H9 (cell line): ENCODE measurements around the gene PSMD5. TPM values are rescaled to one million over a fixed set of nuclear protein-coding genes. Genes with fewer than 3 reads are reported as not detected.

Experiments used
- DNase-seq: peaks from one replicate; pipeline ENCODE4 v3.0.0-alpha.2; 2017
- H2AFZ ChIP-seq: one replicate; pipeline ENCODE4 v1.6.1; 2013; ENCODE audit warnings: mild to moderate bottlenecking, low read length, control low read depth, moderate library complexity
- H2AK5ac ChIP-seq: 2 replicates; pipeline ENCODE4 v1.6.1; 2013; ENCODE audit warnings: low read length, control low read depth, mixed read lengths; ENCODE audit not compliant: insufficient read length
- H2BK120ac ChIP-seq: one replicate; pipeline ENCODE4 v1.6.1; 2013; ENCODE audit warnings: low read depth, mild to moderate bottlenecking, low read length, control low read depth, inconsistent platforms; ENCODE audit not compliant: poor library complexity, severe bottlenecking
- H2BK12ac ChIP-seq: 2 replicates; pipeline ENCODE4 v1.6.1; 2013; ENCODE audit warnings: low read length, control low read depth, mixed read lengths, low read depth; ENCODE audit not compliant: insufficient read length
- H2BK15ac ChIP-seq: 2 replicates; pipeline ENCODE4 v1.6.1; 2013; ENCODE audit warnings: low read depth, low read length, control low read depth
- H2BK20ac ChIP-seq: one replicate; pipeline ENCODE4 v1.6.1; 2013; ENCODE audit warnings: low read depth, mild to moderate bottlenecking, low read length, control low read depth, inconsistent platforms; ENCODE audit not compliant: poor library complexity, severe bottlenecking
- H2BK5ac ChIP-seq: 2 replicates; pipeline ENCODE4 v1.6.1; 2013; ENCODE audit warnings: low read length, control low read depth, mixed read lengths; ENCODE audit not compliant: insufficient read length
- H3K14ac ChIP-seq: 2 replicates; pipeline ENCODE4 v1.6.1; 2013; ENCODE audit warnings: low read length, control low read depth; ENCODE audit not compliant: insufficient read depth
- H3K18ac ChIP-seq: 2 replicates; pipeline ENCODE4 v1.6.1; 2013; ENCODE audit warnings: low read depth, mild to moderate bottlenecking, mixed read lengths, low read length, control low read depth; ENCODE audit not compliant: insufficient read length
- H3K23ac ChIP-seq: 2 replicates; pipeline ENCODE4 v1.6.1; 2013; ENCODE audit warnings: low read length, control low read depth, mixed read lengths, low read depth; ENCODE audit not compliant: insufficient read length
- H3K23me2 ChIP-seq: 2 replicates; pipeline ENCODE4 v1.6.1; 2013; ENCODE audit warnings: low read depth, mild to moderate bottlenecking, mixed read lengths, low read length, control low read depth; ENCODE audit not compliant: insufficient read length, poor library complexity, severe bottlenecking
- H3K27ac ChIP-seq: 2 replicates; pipeline ENCODE4 v1.5.1; 2013; ENCODE audit warnings: low read length, control low read depth, mixed read lengths, low read depth; ENCODE audit not compliant: insufficient read length
- H3K27me3 ChIP-seq: 2 replicates; pipeline ENCODE4 v1.6.1; 2013; ENCODE audit warnings: low read length, control low read depth, inconsistent platforms; ENCODE audit not compliant: insufficient read depth
- H3K4ac ChIP-seq: 2 replicates; pipeline ENCODE4 v1.6.1; 2013; ENCODE audit warnings: low read depth, mild to moderate bottlenecking, control low read depth, inconsistent platforms, low read length, moderate library complexity
- H3K4me1 ChIP-seq: 2 replicates; pipeline ENCODE4 v1.6.1; 2013; ENCODE audit warnings: low read length, control low read depth, inconsistent platforms; ENCODE audit not compliant: insufficient read depth
- H3K4me2 ChIP-seq: 2 replicates; pipeline ENCODE4 v1.6.1; 2013; ENCODE audit warnings: low read length, control low read depth, mixed read lengths; ENCODE audit not compliant: insufficient read length, insufficient read depth
- H3K56ac ChIP-seq: 2 replicates; pipeline ENCODE4 v1.6.1; 2013; ENCODE audit warnings: low read depth, mild to moderate bottlenecking, mixed read lengths, low read length, control low read depth; ENCODE audit not compliant: insufficient read length
- H3K79me1 ChIP-seq: 2 replicates; pipeline ENCODE4 v1.6.1; 2013; ENCODE audit warnings: low read depth, mild to moderate bottlenecking, moderate library complexity, low read length, control low read depth, inconsistent platforms; ENCODE audit not compliant: insufficient read depth, poor library complexity, severe bottlenecking
- H3K79me2 ChIP-seq: 2 replicates; pipeline ENCODE4 v1.6.1; 2013; ENCODE audit warnings: low read length, control low read depth, inconsistent platforms; ENCODE audit not compliant: insufficient read depth
- H3K9ac ChIP-seq: 2 replicates; pipeline ENCODE4 v1.6.1; 2013; ENCODE audit warnings: low read length, control low read depth, mixed read lengths; ENCODE audit not compliant: insufficient read length; ENCODE audit errors: extremely low read depth
- H3K9me3 ChIP-seq: one replicate; pipeline ENCODE4 v1.6.1; 2013; ENCODE audit warnings: low read depth, low read length, inconsistent platforms; ENCODE audit not compliant: control insufficient read depth
- H3T11ph ChIP-seq: one replicate; pipeline ENCODE4 v1.6.1; 2013; ENCODE audit warnings: mild to moderate bottlenecking, low read length, control low read depth, inconsistent platforms
- H4K20me1 ChIP-seq: one replicate; pipeline ENCODE4 v1.6.1; 2013; ENCODE audit not compliant: control insufficient read depth, insufficient read length, insufficient read depth
- H4K5ac ChIP-seq: 2 replicates; pipeline ENCODE4 v1.6.1; 2013; ENCODE audit warnings: low read depth, mild to moderate bottlenecking, mixed read lengths, low read length, control low read depth; ENCODE audit not compliant: insufficient read length
- H4K8ac ChIP-seq: replicated peaks from 2 replicates; pipeline ENCODE4 v1.6.1; 2013; ENCODE audit warnings: low read length, control low read depth, mixed read lengths, low read depth; ENCODE audit not compliant: insufficient read length
- H4K91ac ChIP-seq: 2 replicates; pipeline ENCODE4 v1.6.1; 2013; ENCODE audit warnings: low read depth, mild to moderate bottlenecking, moderate library complexity, mixed read lengths, low read length, control low read depth; ENCODE audit not compliant: insufficient read length
- H3K27ac Mint-ChIP-seq, 3 experiments: 2 replicates in 2 of 3; 3 replicates in 1 of 3; pipeline ENCODE4 v1.8.0; 2020 to 2021; ENCODE audit warnings: mixed read lengths in 3 of 3, mild to moderate bottlenecking in 1 of 3, moderate library complexity in 1 of 3
- H3K27me3 Mint-ChIP-seq: 2 replicates; pipeline ENCODE4 v1.8.0; 2021; ENCODE audit warnings: low read depth, mild to moderate bottlenecking, moderate library complexity, mixed read lengths
- H3K36me3 Mint-ChIP-seq, 3 experiments: 2 replicates in 2 of 3; 3 replicates in 1 of 3; pipeline ENCODE4 v1.8.0; 2020 to 2021; ENCODE audit warnings: low read depth in 3 of 3, mixed read lengths in 3 of 3; ENCODE audit not compliant: insufficient read depth in 1 of 3
- H3K4me1 Mint-ChIP-seq, 2 experiments: 2 replicates each; pipeline ENCODE4 v1.8.0; 2020; ENCODE audit warnings: mixed read lengths in 2 of 2
- H3K4me3 Mint-ChIP-seq, 2 experiments: 2 replicates in 1 of 2; 3 replicates in 1 of 2; pipeline ENCODE4 v1.8.0; 2020 to 2021; ENCODE audit warnings: mild to moderate bottlenecking in 2 of 2, mixed read lengths in 2 of 2, moderate library complexity in 1 of 2
- H3K9me3 Mint-ChIP-seq, 2 experiments: 2 replicates in 1 of 2; 3 replicates in 1 of 2; pipeline ENCODE4 v1.8.0; 2020; ENCODE audit warnings: mild to moderate bottlenecking in 2 of 2, mixed read lengths in 2 of 2, moderate library complexity in 1 of 2
- CTCF ChIP-seq: fragments of 200-600 bp; sonication (generic); conservative IDR thresholded peaks from 3 replicates; pipeline ENCODE4 v1.8.0; 2021; ENCODE audit warnings: antibody characterized with exemption, mild to moderate bottlenecking
- WGBS: extraction: QIAGEN DNeasy Blood & Tissue Kit; methylation state at CpG from one replicate; pipeline ENCODE4 v1.1.7; 2013; ENCODE audit warnings: missing lambda C conversion rate, low lambda C conversion rate, mixed read lengths; ENCODE audit not compliant: insufficient read length; ENCODE audit errors: extremely low coverage; 5-methylcytosine and 5-hydroxymethylcytosine counted together
- total RNA-seq: library from RNA; stranded (reverse); gene quantifications from 2 replicates; pipeline ENCODE4 v1.2.1, GENCODE V29; 2021

Gene PSMD5
- total RNA-seq, 1 experiment from 2014 or later: 64.9 TPM

- Histone ChIP-seq H3K4me2 (no peak overlapping the region), H2BK5ac (no peak overlapping the region), H2BK20ac (no peak overlapping the region), H2BK15ac (no peak overlapping the region), H3T11ph (no peak overlapping the region), H3K79me2 (no peaks in the 10 kb centered on the region), H3K27me3 (no peaks in the 10 kb centered on the region), H4K8ac (no peak overlapping the region), H3K4ac (no peak overlapping the region), H3K56ac (no peak overlapping the region), H4K5ac (no peak overlapping the region), H3K4me1 (no peaks in the 10 kb centered on the region; the same call in 1 of the 2 replicates), H3K18ac (no peak overlapping the region), H3K9me3 (no peaks in the 10 kb centered on the region), H3K23me2 (no peaks in the 10 kb centered on the region), H2BK120ac (no peak overlapping the region), H3K79me1 (no peaks in the 10 kb centered on the region), H2BK12ac (no peak overlapping the region), H3K14ac (no peak overlapping the region), H2AK5ac (no peak overlapping the region), H3K9ac (no peak overlapping the region), H3K23ac (no peak overlapping the region), H4K20me1 (peaks cover 3% of the 10 kb centered on the region), H3K27ac (no peak overlapping the region), H4K91ac (no peak overlapping the region), H2AFZ (no peak overlapping the region)
- peaks cover 5% of the 10 kb centered on the region for H3K27me3 Mint-ChIP-seq
- peaks cover 20 to 23% of the 10 kb centered on the region in 2 experiments for H3K4me1 Mint-ChIP-seq
- TF ChIP-seq CTCF: no peak
- no peak for DNase-seq
- WGBS: no CpG with 5 or more reads among the region's 10 CpGs
- no peak overlapping the region for H3K4me3 Mint-ChIP-seq
- H3K36me3 Mint-ChIP-seq: no peaks in the 10 kb centered on the region
- no peak overlapping the region for H3K27ac Mint-ChIP-seq
- no peaks in the 10 kb centered on the region for H3K9me3 Mint-ChIP-seq
Measured at GRCh38 chr9:120882935-120883607, 40.3 kb upstream of the PSMD5 start.
